DOHH2 (cell line): Measurements from ENCODE around the gene KIAA1958.

Source experiments
- H3F3A ChIP-seq: fragments of 200-600 bp; sonication (generic), shearing (Covaris generic); 2 replicates; pipeline ENCODE4 v1.6.0; 2016; ENCODE audit warnings: antibody characterized with exemption, mild to moderate bottlenecking; ENCODE audit not compliant: control insufficient read depth, insufficient read depth
- H3K27ac ChIP-seq: fragments of 200-600 bp; sonication (generic); 2 replicates; pipeline ENCODE4 v1.5.1; 2014; ENCODE audit warnings: low read depth, mild to moderate bottlenecking, low read length, moderate library complexity
- H3K27me3 ChIP-seq: fragments of 200-600 bp; sonication (generic); 2 replicates; pipeline ENCODE4 v1.6.1; 2014; ENCODE audit warnings: mild to moderate bottlenecking, low read length, mixed read lengths; ENCODE audit not compliant: control insufficient read depth
- H3K36me3 ChIP-seq: fragments of 200-600 bp; sonication (generic); 2 replicates; pipeline ENCODE4 v1.6.1; 2014; ENCODE audit warnings: mild to moderate bottlenecking, low read length, moderate library complexity, mixed read lengths; ENCODE audit not compliant: control insufficient read depth
- H3K4me1 ChIP-seq: fragments of 200-600 bp; sonication (generic); 2 replicates; pipeline ENCODE4 v1.6.1; 2014; ENCODE audit warnings: mild to moderate bottlenecking, low read length, mixed read lengths; ENCODE audit not compliant: control insufficient read depth
- H3K4me2 ChIP-seq: fragments of 200-600 bp; sonication (generic); 2 replicates; pipeline ENCODE4 v1.6.0; 2014; ENCODE audit warnings: mild to moderate bottlenecking, low read length, moderate library complexity
- H3K4me3 ChIP-seq: fragments of 200-600 bp; sonication (generic); 2 replicates; pipeline ENCODE4 v1.5.1; 2014; ENCODE audit warnings: mild to moderate bottlenecking, low read length, mixed read lengths
- H3K79me2 ChIP-seq: fragments of 200-600 bp; sonication (generic); 2 replicates; pipeline ENCODE4 v1.6.1; 2014; ENCODE audit warnings: mild to moderate bottlenecking, low read length, mixed read lengths; ENCODE audit not compliant: control insufficient read depth
- H3K9me2 ChIP-seq: fragments of 200-600 bp; sonication (generic); replicated peaks from 2 replicates; pipeline ENCODE4 v1.6.1; 2014; ENCODE audit warnings: mild to moderate bottlenecking, low read length, mixed read lengths; ENCODE audit not compliant: control insufficient read depth
- H3K9me3 ChIP-seq: fragments of 200-600 bp; sonication (generic); 2 replicates; pipeline ENCODE4 v1.6.1; 2014; ENCODE audit warnings: antibody characterized with exemption, low read length, mixed read lengths; ENCODE audit not compliant: control insufficient read depth, insufficient read depth
- H4K20me1 ChIP-seq: fragments of 200-600 bp; sonication (generic); 2 replicates; pipeline ENCODE4 v1.6.0; 2014; ENCODE audit warnings: low read depth, mild to moderate bottlenecking, antibody characterized with exemption, low read length, moderate library complexity; ENCODE audit not compliant: control insufficient read depth, insufficient read depth
- CTCF ChIP-seq: fragments of 200-600 bp; sonication (generic); IDR thresholded peaks from one replicate; pipeline ENCODE4 v1.5.1; 2014; ENCODE audit warnings: antibody characterized with exemption, mild to moderate bottlenecking, low read depth, low read length; ENCODE audit not compliant: poor library complexity, severe bottlenecking
- EZH2phosphoT487 ChIP-seq: fragments of 200-600 bp; sonication (generic); IDR thresholded peaks from 2 replicates; pipeline ENCODE4 v1.6.1; 2017; ENCODE audit warnings: borderline replicate concordance, mild to moderate bottlenecking, antibody characterized with exemption, low read length, moderate library complexity, mixed read lengths

KIAA1958 gene

GRCh38 chr9:112553256-112553826 is 66.7 kb downstream of the KIAA1958 start:
- H3K79me2 ChIP-seq: peaks cover 66% of the 10 kb centered on the region
- no peak overlapping the region for H3K4me3 ChIP-seq
- H4K20me1 ChIP-seq: 0 out of 2 replicates have a peak, but pooled peaks cover 3% of the 10 kb centered on the region
- no peak overlapping the region for H3K4me2 ChIP-seq
- 0 out of 2 replicates have a peak, but pooled peaks cover 2% of the 10 kb centered on the region for H3F3A ChIP-seq
- TF ChIP-seq EZH2phosphoT487 (no peak), CTCF (no peak)
- no peaks in the 10 kb centered on the region for H3K27me3 ChIP-seq
- H3K36me3 ChIP-seq: no peaks in the 10 kb centered on the region
- H3K4me1 ChIP-seq: peaks cover 13% of the 10 kb centered on the region
- no peaks in the 10 kb centered on the region for H3K9me3 ChIP-seq
- H3K9me2 ChIP-seq: no peaks in the 10 kb centered on the region
- no peak overlapping the region for H3K27ac ChIP-seq

GRCh38 chr9:112554516-112554915 is 67.9 kb downstream of the KIAA1958 start:
- TF ChIP-seq EZH2phosphoT487 (no peak), CTCF (no peak)
- H3K27me3 ChIP-seq: no peaks in the 10 kb centered on the region
- H3K79me2 ChIP-seq: peaks cover 59% of the 10 kb centered on the region
- H3F3A ChIP-seq: no peaks in the 10 kb centered on the region
- H3K4me3 ChIP-seq: no peak overlapping the region
- H4K20me1 ChIP-seq: peaks cover 9% of the 10 kb centered on the region; the same call in 1 of the 2 replicates
- peaks cover 1% of the 10 kb centered on the region for H3K4me1 ChIP-seq
- no peaks in the 10 kb centered on the region for H3K9me3 ChIP-seq
- H3K4me2 ChIP-seq: no peak overlapping the region
- no peak overlapping the region for H3K27ac ChIP-seq
- H3K9me2 ChIP-seq: no peaks in the 10 kb centered on the region
- no peaks in the 10 kb centered on the region for H3K36me3 ChIP-seq

- Histone ChIP-seq H3F3A (no peaks in the 10 kb centered on the region), H3K4me1 (no peaks in the 10 kb centered on the region), H3K79me2 (peaks cover 53% of the 10 kb centered on the region), H3K27me3 (no peaks in the 10 kb centered on the region), H3K4me2 (no peak overlapping the region), H3K9me3 (no peaks in the 10 kb centered on the region), H3K9me2 (no peaks in the 10 kb centered on the region), H3K36me3 (no peaks in the 10 kb centered on the region), H3K4me3 (no peak overlapping the region), H4K20me1 (peaks cover 8% of the 10 kb centered on the region; the same call in 1 of the 2 replicates), H3K27ac (no peak overlapping the region)
- no peak for TF ChIP-seq EZH2phosphoT487
- no peak for TF ChIP-seq CTCF
Observed at GRCh38 chr9:112555101-112555643, 68.5 kb downstream of the KIAA1958 start.
